ENCODE data around the gene SH3BP2. TPM values are rescaled to one million over a fixed set of nuclear protein-coding genes. Genes with fewer than 3 reads are reported as not detected.

Gene SH3BP2
- polyA plus RNA-seq, 1 donor = 30.3 TPM

DNA sequence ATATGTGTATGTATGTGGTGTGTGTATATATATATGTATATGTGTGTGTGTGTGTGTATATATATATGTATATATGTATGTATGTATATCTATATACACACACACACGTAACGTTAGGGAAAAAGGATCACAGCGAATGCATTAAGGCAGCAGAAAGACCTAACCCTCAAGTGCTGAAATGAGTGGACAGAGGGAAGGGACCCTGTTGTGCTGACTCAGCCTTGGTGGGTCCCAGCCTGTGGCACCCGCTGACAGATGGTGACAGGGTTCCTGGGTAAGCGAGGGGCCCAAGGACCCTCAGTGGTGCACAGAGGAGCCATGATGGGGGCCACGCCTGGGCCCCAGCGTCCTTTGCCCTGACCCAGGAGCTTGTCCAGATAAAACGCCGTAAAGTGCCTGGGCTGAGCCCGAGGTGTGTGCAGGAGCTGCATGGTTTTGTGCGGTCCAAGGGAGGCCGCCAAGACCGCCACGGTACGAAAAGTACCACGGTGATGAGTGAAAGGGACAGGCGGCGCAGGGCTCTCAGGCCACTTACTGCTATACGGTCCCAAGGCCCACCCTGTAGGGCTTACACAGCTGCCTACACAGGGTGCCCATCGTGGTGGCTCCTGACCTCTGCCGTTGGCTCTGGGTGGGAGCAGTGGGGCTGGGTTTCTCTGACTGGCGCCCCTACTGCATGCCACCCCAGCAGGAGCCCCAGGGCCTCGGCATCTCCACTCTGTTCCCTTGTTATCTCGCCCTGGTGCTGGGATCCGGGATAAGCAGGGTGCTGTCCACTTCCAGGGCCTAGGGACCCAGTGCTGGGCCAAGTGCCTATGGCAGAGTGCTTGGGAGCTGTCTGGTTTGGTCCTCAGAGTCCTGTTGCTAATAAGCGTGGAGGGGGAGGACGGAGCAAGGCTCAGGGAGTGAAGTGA is 10.0 kb downstream of the SH3BP2 start:
- no peak for DNase-seq (ENCODE audit: low read depth)

DNA sequence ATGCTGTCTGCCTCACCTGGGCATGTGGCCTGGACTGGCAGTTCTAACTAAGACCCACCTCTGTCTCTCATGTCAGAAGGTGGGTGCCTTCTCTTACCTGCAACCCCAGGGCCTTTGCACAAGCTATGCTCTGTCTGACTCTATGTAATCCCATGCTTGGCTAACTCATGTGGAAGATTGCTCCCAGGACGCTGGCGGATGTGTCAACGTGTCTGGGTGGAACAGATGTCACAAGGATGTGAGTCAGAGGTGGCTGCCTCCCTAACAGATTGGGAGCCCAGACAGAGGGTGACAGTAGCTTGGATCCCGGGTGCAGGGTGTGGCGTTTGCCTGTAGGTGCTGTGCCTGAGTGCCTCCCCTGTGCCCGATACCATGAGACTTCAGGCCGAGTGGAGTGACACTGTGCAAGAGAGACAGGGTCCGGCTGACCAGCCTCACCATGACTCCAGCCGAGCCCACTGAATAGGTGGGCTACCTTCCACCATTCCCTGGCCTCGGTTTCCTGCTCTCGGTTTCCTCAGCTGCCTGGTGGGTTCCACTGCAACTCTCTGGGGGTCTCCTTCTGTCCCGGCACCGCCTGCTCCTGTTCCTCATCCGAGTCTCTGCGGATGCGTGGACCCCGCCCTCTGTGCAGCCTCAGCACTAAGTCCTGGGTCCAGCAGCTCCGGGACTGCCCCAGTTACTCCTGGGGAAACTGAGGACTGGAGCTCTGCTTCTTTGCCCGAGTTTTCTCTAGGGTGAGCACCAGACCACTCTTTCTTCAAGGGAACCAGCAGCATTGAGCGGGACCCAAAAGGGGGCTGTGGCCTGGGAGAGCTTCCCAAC is 11.0 kb downstream of the SH3BP2 start:
- no peak for DNase-seq (ENCODE audit: low read depth)

DNA sequence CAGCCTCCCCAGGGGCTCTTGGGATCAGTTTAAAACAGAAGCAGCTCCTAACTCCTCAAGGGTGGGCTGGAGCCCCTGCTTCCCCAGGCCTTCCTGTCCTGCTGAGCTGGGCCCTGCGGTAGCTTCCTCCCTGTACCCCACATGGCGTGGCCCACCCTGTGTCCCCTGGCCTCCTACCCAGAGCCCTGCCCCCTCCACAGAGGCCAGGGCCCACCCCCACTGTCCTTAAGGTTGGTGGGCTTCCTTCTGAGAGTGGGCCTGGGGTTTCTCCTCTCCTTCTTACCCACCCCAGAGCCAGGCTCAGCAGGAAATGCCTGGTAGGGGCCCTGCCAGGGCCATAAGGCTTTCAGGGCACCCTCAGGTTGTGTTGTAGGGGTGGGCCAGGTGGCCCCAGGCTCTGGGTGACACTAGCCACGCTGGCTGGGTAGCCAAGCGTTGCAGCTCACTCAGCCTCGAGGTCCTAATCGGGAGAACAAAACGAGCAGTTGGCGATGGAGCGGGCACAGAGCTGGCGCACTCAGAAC is 11.6 kb downstream of the SH3BP2 start:
- no peak for DNase-seq (ENCODE audit: low read depth)

DNA sequence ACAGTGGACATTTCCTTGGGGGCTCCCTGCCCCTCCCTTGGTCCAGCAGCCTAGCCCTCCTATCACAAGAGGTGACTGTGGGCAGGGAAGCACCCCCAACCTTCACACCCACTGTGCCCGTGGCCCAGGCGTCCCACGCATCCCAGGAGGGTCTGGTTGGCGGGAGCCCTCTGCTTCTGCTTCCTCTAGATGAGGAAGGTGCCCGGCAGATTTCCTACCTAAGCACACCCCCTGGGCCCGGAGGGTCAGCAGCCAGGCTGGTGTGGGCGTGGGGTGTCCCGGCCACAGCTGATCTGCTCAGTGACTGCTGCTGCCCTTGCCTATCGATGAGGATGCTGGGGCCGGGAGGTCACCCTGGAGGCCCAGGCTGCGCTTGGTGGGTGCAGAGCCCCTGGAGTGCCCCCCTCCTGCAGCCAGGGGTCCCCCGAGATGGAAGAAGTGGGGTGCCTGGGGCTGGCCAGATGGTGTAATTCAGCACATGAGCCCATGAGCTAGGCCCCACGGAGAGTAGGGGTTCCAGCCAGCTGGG is 12.2 kb downstream of the SH3BP2 start:
- DNase-seq (ENCODE audit: low read depth) = no peak

DNA sequence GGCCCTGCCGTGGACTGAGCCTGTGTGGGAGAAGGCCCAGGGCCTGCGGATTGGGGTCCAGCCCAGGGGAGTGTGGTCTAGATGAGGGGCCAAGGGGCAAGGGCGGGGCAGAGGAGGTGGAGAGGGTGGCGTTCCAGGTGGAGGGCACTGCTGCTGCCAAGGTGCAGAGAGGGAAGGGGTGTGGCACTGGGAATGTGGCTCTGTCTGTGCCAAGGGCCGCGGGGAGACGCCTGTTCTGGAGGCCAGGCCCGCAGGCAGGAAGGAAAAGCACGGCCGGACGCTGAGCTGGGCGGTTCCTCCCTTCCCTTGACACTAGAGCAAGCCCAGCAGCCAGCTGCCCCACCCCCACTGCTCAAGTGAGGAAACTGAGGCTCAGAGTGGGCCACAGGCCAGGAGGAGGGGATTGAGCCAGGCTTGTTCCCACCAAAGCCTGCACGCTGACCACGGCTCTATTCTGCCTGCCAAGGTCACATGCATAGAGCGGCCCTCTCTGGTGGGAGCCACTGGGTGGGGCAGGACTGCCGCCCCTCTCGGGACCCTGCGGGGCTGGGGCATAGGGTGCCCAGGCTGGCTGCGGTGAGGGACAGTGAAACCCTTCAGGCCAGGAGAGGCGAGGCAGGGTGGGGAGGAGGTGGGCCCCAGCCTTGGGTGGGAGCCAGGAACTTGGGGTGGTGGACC is 13.0 kb downstream of the SH3BP2 start:
- no peak for DNase-seq (ENCODE audit: low read depth)

DNA sequence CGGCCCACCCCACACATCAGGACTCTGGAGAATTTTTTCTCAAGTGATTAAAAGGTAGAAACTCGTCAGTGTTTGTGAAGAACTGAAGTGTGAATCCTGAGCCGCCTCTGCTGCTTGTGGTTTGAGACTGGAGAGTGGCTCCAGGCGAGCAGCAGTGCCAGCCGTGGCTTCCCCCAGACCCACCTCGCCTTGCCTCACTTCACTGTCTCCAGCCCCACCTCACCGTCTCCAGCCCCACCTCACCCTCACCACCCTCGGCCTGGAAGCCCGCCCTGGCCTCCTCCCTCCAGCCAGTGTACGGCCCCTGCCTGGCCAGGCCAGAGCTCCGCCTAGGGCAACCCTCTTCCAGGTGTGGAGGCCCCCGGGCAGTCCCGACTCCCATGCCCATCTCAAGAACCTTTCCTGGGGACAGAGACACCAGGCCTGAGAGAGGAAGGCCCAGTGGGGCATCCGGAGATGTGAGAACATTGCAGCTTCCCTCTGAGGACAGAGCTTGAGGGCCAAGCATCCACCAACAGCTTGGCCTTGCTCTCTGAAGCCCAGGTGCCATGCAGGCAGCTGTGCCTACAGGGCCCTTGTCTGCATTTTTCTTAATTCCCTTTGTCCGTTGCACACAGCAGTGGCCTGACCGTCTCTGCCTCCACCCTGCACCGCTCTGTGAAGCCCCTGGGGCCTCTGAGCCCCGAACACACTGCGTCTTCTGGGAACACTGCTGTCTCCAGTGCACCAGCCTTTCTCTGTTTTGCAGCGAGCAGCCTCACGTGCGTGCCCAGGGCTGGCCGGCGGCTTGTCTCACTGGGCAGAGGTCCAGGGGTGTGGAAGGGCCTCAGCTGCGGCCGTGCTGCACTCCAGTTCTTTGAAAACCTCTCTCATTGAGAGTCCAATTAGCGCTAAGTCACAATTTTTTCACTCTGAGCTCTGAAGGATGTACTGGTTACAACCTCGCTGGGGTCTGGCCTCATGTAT is 13.8 kb downstream of the SH3BP2 start:
- DNase-seq (ENCODE audit: low read depth) = no peak

DNA sequence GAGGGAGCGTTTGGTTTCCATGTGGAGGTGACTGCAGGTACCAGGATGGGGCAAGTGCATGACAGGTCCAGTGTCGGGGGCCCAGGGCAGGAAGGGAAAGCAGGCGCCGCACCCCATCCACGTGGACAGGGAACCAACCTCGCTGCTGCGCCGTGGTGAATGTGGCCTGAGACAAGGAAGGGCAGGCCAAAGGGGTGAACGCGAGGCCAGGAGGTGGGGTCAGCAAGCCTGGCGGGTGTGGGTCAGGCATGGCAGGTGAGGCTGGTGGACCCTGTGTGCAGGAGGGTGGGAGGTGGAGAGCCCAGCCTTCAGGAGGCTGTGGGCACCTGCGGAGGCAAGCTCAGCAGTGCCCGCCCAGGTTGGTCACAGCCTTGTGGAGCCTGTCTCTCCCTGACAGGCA is 14.7 kb downstream of the SH3BP2 start:
- no peak for DNase-seq (ENCODE audit: low read depth)

DNA sequence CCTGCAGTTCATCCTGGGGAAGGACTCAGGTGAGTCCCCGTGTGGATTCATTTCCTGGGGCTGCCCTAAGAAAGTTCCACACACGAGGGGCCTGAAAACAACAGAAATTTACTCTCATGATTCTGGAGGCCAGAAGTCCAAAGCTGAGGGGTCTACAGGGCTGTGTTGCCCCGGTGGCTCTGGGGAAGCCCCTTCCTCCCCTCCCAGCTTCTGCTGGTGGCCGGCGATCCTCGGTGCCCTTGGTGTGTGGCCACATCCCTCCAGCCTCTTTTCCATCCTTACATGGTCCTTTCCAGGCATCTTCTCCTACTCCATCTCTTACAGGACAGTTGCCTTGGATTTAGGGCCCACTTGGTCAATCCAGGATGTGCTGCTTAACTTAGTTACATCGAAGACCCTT is 15.1 kb downstream of the SH3BP2 start:
- DNase-seq (ENCODE audit: low read depth) = no peak

DNA sequence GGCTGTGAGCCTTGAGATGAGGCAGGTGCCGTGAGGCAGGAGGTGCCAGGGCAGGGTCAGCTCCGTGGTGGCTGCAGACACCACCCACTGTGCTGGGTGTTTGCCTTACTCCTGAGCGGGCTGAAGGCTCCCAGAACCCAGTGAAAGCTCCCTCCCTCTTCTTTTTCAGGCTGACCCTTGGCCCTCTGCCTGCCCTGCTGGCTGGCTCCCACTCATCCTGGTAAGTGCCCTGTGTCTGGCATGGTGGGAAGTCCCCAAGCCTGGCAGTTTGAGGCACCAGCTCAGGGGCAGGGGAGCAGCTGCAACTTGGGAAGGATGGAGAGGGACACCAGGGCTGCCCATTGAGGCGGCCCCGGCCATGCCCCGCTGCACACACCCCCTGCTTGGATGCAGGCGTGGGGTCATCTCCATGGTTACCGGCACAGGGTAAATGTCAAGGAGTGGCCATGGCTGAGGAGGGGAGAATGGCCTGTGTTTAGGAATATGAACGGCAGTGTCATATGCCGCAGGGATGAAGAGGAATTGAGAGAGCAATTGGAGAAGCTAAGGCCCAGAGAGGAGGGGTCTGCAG is 16.8 kb downstream of the SH3BP2 start:
- DNase-seq (ENCODE audit: low read depth) = no peak

DNA sequence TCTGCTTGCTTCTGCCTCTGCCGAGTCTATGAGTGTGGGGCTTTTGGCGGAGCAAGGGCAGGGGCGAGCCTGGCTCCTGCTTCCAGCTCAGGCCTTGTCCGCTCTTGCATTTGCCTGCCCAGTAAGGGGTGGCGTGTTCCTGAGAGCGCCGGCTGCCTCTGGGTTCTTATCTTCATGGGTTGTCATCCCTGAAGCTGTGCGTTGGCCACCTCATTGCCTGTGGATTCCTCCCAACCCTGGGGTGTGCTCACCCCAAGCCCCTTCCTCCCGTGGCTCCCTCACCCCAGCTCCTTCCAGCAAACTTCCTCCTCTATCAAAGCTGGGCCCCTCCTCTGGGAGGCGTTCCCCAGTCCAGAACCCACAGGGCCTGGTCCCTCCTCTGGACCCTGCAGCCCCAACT is 17.5 kb downstream of the SH3BP2 start:
- no peak for DNase-seq (ENCODE audit: low read depth)

DNA sequence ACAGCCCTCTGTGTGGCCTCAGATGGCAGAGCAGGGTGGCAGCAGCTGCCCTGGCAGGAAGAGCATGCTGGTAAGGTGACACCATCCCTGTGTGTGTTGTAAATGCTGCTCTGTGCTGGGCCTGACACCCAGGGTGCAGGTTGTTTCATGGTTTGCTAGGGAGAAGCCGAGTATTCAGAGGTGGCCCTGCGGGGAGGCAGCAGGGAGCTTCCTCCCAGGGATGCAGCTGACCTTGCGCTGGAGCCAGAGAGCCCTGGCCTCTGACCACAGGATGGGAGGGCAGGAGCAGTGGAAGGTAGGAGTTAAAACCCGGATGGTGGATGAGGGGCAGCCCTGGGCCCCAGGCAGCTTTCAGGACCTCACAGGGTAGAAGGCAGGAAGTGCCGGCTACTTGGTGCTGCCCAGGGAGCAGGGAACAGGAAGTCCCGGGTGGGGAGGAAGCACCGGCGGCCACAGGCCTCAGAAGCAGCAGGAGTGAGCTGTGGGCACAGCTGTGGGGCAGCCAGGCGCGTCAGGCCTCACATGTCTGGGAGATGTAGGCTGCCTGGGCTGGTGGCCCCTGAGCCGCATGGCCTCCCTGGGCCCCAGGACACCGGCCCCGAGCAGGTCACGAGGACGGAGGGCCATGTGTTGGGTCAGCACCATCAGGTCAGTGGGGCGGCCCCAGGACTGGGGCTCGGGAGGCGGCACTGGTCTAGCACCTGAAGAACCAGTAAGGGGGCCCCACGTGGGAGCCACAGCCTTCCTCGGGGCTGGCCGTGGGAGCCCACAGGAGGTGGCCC is 19.1 kb downstream of the SH3BP2 start:
- no peak for DNase-seq (ENCODE audit: low read depth)

DNA sequence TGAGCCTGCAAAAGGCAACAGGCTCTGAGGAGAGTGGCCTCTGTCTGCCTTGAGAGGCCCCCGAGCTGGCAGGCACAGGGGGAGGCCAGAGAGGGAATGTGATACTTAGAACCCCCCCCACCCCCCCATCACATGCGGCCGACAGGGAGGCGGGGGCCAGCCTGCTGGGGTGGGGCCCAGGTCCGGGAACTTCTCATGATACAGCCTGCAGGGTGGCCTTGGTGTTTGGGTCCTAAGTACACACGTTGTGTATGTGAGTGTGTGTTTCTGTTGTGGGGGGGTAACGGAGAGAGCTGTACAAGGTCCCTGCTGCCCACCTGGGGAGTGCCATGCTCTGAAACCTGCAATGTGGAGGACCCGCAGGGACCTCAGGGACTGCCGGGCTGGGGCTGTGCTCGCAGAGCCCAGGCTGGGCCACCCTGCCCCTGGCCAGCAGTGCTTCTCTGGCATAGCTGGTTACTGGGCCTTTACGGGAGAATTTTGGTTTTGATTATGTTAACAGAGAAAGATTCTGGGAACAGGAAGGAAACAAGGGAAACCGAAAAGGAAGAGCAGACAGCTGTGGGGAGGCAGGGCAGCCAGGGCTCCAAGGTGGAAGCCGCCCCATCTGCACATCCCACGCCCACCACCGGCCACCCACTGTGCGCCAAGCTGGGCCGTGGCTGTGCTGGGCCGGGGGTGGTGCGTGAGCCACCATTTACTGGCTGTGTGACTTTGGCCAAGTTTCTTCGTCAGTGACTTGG is 19.9 kb downstream of the SH3BP2 start:
- DNase-seq (ENCODE audit: low read depth) = no peak

DNA sequence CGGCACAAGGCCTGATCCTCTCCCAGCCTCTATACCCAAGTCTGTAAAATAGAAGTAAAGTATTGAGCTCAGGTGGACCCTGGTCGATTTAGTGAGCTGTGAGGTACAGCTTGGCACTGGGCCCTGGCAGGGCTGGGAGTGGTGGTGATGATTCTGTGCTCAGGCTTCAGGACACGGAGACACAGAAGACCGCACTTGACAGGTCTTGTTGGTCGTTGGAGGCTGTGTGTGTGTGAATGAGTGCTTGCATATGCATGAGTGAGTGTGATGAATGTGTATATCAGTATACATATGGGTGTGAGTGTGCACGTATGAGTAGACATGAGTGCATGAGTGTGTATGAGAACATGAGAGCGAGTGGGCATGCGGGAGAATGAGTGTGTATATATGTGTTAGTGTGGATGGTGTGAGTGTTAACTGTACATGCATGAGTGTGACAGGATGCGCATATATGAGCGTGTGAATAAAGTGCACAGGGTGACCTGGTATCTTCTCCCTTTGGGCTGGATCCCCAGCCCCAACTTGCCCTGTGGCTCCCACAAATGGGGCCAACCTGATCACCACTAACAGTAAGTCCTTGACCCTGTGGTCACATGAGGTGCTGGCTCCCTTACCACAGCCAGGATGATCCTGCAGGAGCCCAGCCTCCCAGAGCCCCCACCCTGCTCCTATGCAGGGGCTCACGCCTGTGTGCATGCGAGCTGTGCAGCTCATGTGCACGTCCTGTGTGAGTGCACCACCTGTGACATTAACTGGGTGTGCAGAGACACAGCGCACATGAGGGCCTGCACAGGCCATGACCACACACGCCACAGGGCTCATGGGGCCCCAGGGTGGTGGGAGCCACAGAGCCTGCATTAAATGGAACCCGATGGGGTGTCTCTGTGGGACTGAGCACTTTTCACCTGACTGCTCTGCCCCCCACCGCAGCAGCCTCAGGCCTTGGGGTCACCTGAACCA is 20.8 kb downstream of the SH3BP2 start:
- no peak for DNase-seq (ENCODE audit: low read depth)

DNA sequence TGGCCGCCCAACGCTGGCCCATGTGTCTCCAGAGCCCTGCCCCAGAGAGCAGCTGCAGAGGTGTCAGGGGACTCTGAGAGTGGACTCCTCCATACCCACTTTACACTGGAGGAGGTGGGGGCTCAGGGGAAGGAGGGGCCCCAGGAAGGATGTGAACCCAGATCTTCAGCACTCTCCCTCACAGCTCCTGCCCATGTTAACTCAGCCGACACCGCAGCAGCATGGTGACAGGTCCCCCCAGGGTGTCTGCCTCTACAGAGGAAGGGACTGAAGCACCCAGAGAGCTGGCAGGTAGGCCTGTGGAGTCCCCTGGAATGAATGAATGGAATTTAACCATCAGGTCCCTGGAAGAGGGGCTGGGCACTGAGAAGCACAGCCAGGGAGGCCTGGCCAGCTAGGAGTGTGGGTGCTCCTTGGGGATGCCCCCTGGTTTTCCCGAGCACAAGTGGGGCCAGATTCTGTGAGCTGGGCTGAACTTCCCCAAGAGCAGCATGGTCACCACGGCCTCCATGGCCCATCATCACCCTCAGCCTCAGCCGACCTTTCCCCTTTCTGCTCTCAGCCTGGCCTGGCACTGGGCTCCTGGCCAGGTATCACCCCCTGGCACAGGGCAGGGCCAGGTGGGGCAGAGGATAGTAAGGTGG is 21.9 kb downstream of the SH3BP2 start:
- no peak for DNase-seq (ENCODE audit: low read depth)

DNA sequence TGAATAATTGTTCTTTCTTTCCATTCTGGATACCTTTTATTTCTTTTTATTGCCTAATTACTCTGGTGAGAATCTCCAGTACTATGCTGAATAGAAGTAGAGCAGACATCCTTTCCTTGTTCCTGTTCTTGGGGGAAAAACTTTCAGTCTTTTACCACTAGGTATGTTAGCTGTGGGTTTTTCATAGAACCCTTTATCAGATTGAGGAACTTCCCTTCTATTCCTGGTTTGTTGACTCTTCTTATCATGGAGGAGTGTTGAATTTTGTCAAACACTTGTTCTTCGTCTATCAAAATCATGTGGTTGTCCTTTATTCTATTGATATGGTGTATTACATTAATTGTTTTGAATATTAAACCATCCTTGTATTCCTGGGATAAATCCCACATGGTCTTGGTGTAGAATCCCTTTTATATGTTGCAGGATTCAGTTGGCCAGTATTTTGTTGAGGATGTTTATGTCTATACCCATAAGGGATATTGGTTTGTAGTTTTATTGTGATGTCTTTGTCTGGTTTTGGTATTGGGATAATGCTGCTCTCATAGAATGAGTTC is 23.6 kb downstream of the SH3BP2 start:
- no peak for DNase-seq (ENCODE audit: low read depth)

DNA sequence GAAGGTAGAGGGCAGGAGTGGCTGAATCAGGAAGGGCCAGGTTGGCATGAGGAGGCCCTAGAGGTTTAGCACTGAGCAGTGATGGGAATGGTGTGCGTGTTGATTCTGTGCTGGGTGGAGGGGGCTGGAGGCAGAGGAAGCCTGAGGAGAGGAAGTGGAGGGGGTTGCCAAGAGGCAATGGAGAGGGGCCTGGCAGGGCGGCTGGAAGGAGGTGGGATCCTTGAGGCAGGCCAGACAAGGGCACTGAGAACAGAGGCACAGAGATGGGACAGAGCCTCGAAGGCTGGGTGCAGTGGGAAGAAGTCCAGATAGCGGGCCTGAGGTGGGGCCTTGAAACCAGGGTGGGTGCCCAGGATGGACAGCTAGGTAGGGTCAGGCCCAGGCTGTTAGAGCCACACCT is 24.3 kb downstream of the SH3BP2 start:
- DNase-seq (ENCODE audit: low read depth) = no peak
